IMR-90 (cell line): ENCODE data around the gene RNF148. TPM values are rescaled to one million over a fixed set of nuclear protein-coding genes. Genes with fewer than 3 reads are reported as not detected.

ENCODE experiments used
- ATAC-seq: fragments of 200-7000 bp; cut with Tn5 transposase; 2 replicates; pipeline ENCODE4 v1.9.1; 2020; ENCODE audit warnings: low read depth, mild to moderate bottlenecking, moderate library complexity
- BruUV-seq: library from RNA; stranded (reverse); fragments of 400-500 nt; replicated peaks from 2 replicates; lab custom pipeline; 2021; lab: Mats Ljungman, UMichigan
- CTCF ChIA-PET: fragments of 300-600 bp; formaldehyde crosslinking; extraction: SDS; loops from one replicate; lab custom pipeline; 2021; ENCODE audit warnings: antibody characterized with exemption; lab: Yijun Ruan, JAX
- POLR2A ChIA-PET: fragments of 300-600 bp; sonication (Branson Sonifier 250); formaldehyde crosslinking; loops from one replicate; lab custom pipeline; 2022; ENCODE audit warnings: antibody characterized with exemption; ENCODE audit not compliant: unreplicated experiment; lab: Charles Lee
- DNase-seq: peaks from one replicate; pipeline ENCODE4 v3.0.0; 2013
- H2AFZ ChIP-seq: replicated peaks from 2 replicates; pipeline ENCODE3; 2013; ENCODE audit warnings: low read length, mild to moderate bottlenecking; ENCODE audit not compliant: poor library complexity
- H2AK5ac ChIP-seq: 2 replicates; pipeline ENCODE4 v1.6.1; 2013; ENCODE audit warnings: low read depth, low read length, inconsistent platforms
- H2AK9ac ChIP-seq: replicated peaks from 2 replicates; pipeline ENCODE3; 2013; ENCODE audit warnings: mild to moderate bottlenecking, low read depth, low read length, moderate library complexity; ENCODE audit not compliant: poor library complexity
- H2BK120ac ChIP-seq: 2 replicates; pipeline ENCODE4 v1.6.1; 2013; ENCODE audit warnings: low read depth, low read length, inconsistent platforms
- H2BK15ac ChIP-seq: 3 replicates; pipeline ENCODE4 v1.6.1; 2013; ENCODE audit warnings: low read depth, low read length, inconsistent platforms
- H2BK20ac ChIP-seq: 2 replicates; pipeline ENCODE4 v1.6.1; 2013; ENCODE audit warnings: low read depth, mild to moderate bottlenecking, inconsistent platforms, low read length, moderate library complexity
- H2BK5ac ChIP-seq: 2 replicates; pipeline ENCODE4 v1.6.1; 2013; ENCODE audit warnings: mild to moderate bottlenecking, low read depth, low read length, inconsistent platforms; ENCODE audit not compliant: poor library complexity, severe bottlenecking
- H3K14ac ChIP-seq: replicated peaks from 2 replicates; pipeline ENCODE4 v1.6.1; 2013; ENCODE audit warnings: low read depth, low read length, inconsistent platforms
- H3K18ac ChIP-seq: 2 replicates; pipeline ENCODE4 v1.6.1; 2013; ENCODE audit warnings: low read depth, low read length, control low read depth
- H3K23ac ChIP-seq: 2 replicates; pipeline ENCODE4 v1.6.1; 2013; ENCODE audit warnings: low read depth, low read length, inconsistent platforms
- H3K27ac ChIP-seq: 2 replicates; pipeline ENCODE4 v1.5.1; 2013; ENCODE audit warnings: mild to moderate bottlenecking, control low read depth, low read length; ENCODE audit not compliant: insufficient read depth
- H3K27me3 ChIP-seq: 2 replicates; pipeline ENCODE4 v1.6.1; 2013; ENCODE audit warnings: low read length; ENCODE audit not compliant: control insufficient read depth, insufficient read depth
- H3K36me3 ChIP-seq: 2 replicates; pipeline ENCODE4 v1.6.1; 2013; ENCODE audit warnings: low read length, mixed read lengths; ENCODE audit not compliant: control insufficient read depth, insufficient read depth
- H3K4ac ChIP-seq: 2 replicates; pipeline ENCODE4 v1.6.1; 2013; ENCODE audit warnings: low read depth, low read length, inconsistent platforms
- H3K4me1 ChIP-seq: 2 replicates; pipeline ENCODE4 v1.6.1; 2013; ENCODE audit warnings: low read length, mixed read lengths; ENCODE audit not compliant: control insufficient read depth, insufficient read depth
- H3K4me2 ChIP-seq: 2 replicates; pipeline ENCODE4 v1.6.1; 2013; ENCODE audit warnings: low read depth, mild to moderate bottlenecking, control low read depth, low read length, moderate library complexity
- H3K4me3 ChIP-seq: 2 replicates; pipeline ENCODE4 v1.5.1; 2013; ENCODE audit warnings: low read depth, mild to moderate bottlenecking, control low read depth, low read length, moderate library complexity; ENCODE audit not compliant: insufficient read depth
- H3K56ac ChIP-seq: 2 replicates; pipeline ENCODE4 v1.6.1; 2013; ENCODE audit warnings: low read length, inconsistent platforms; ENCODE audit not compliant: insufficient read depth; ENCODE audit errors: extremely low read depth
- H3K79me1 ChIP-seq, 2 experiments: 2 replicates each; pipeline ENCODE4 v1.6.1; 2013; ENCODE audit warnings: low read length in 2 of 2, inconsistent platforms in 1 of 2, low read depth in 1 of 2
- H3K9ac ChIP-seq: 2 replicates; pipeline ENCODE4 v1.6.1; 2013; ENCODE audit warnings: low read depth, low read length, control low read depth
- H3K9me1 ChIP-seq: 2 replicates; pipeline ENCODE4 v1.6.1; 2013; ENCODE audit warnings: low read length, inconsistent platforms; ENCODE audit not compliant: insufficient read depth
- H3K9me3 ChIP-seq: 2 replicates; pipeline ENCODE4 v1.6.1; 2013; ENCODE audit warnings: low read length; ENCODE audit not compliant: control insufficient read depth, insufficient read depth
- H4K20me1 ChIP-seq: 2 replicates; pipeline ENCODE4 v1.6.1; 2013; ENCODE audit warnings: low read length, inconsistent platforms; ENCODE audit not compliant: insufficient read depth
- H4K5ac ChIP-seq: 2 replicates; pipeline ENCODE4 v1.6.1; 2013; ENCODE audit warnings: mild to moderate bottlenecking, low read depth, low read length, control low read depth
- H4K8ac ChIP-seq, 2 experiments: 2 replicates each; pipeline ENCODE4 v1.6.1; 2013; ENCODE audit warnings: low read depth in 2 of 2, low read length in 2 of 2, control low read depth in 1 of 2, inconsistent platforms in 1 of 2
- H4K91ac ChIP-seq: 2 replicates; pipeline ENCODE4 v1.6.1; 2013; ENCODE audit warnings: low read depth, low read length, inconsistent platforms; ENCODE audit not compliant: insufficient read depth
- BHLHE40 ChIP-seq: fragments of 150-350 bp; IDR thresholded peaks from 2 replicates; pipeline ENCODE4 v1.6.1; 2016; ENCODE audit warnings: mild to moderate bottlenecking, low read depth, low read length
- CEBPB ChIP-seq: IDR thresholded peaks from 2 replicates; pipeline ENCODE4 v1.6.1; 2012; ENCODE audit warnings: low read depth, low read length, improper control_type of control experiment
- CHD1 ChIP-seq: IDR thresholded peaks from 2 replicates; pipeline ENCODE4 v1.6.1; 2012; ENCODE audit warnings: low read depth, low read length, improper control_type of control experiment
- FOS ChIP-seq: fragments of 150-350 bp; IDR thresholded peaks from 2 replicates; pipeline ENCODE4 v1.6.1; 2016; ENCODE audit warnings: low read depth, low read length
- MAFK ChIP-seq: IDR thresholded peaks from 2 replicates; pipeline ENCODE4 v1.6.1; 2012; ENCODE audit warnings: low read depth, low read length, improper control_type of control experiment
- MAZ ChIP-seq: IDR thresholded peaks from 2 replicates; pipeline ENCODE4 v1.6.1; 2012; ENCODE audit warnings: low read depth, mild to moderate bottlenecking, low read length, improper control_type of control experiment, moderate library complexity, borderline replicate concordance
- MXI1 ChIP-seq: IDR thresholded peaks from 2 replicates; pipeline ENCODE4 v1.6.1; 2012; ENCODE audit warnings: low read depth, mild to moderate bottlenecking, low read length, moderate library complexity, borderline replicate concordance
- NFE2L2 ChIP-seq: fragments of 150-350 bp; IDR thresholded peaks from 2 replicates; pipeline ENCODE4 v1.6.1; 2016; ENCODE audit warnings: low read depth, mild to moderate bottlenecking, low read length
- POLR2A ChIP-seq: IDR thresholded peaks from 2 replicates; pipeline ENCODE4 v1.6.1; 2012; ENCODE audit warnings: mild to moderate bottlenecking, low read depth, low read length
- RAD21 ChIP-seq: IDR thresholded peaks from 2 replicates; pipeline ENCODE4 v1.6.1; 2012; ENCODE audit warnings: low read length, improper control_type of control experiment
- RCOR1 ChIP-seq: IDR thresholded peaks from 2 replicates; pipeline ENCODE4 v1.6.1; 2012; ENCODE audit warnings: mild to moderate bottlenecking, low read length, improper control_type of control experiment; ENCODE audit not compliant: insufficient replicate concordance
- RFX5 ChIP-seq: IDR thresholded peaks from 2 replicates; pipeline ENCODE4 v1.8.0; 2012; ENCODE audit warnings: low read depth, mild to moderate bottlenecking, low read length, moderate library complexity
- SMC3 ChIP-seq: fragments of 150-350 bp; IDR thresholded peaks from 2 replicates; pipeline ENCODE4 v1.6.1; 2016; ENCODE audit warnings: low read depth, mild to moderate bottlenecking, antibody characterized with exemption, low read length, moderate library complexity
- WGBS, 2 experiments: methylation state at CpG; one replicate each; pipeline versions ENCODE4 v1.1.5 to v1.1.7; 2013; ENCODE audit warnings: missing lambda C conversion rate in 2 of 2; ENCODE audit not compliant: insufficient read length in 1 of 2; ENCODE audit errors: extremely low coverage in 2 of 2; 5-methylcytosine and 5-hydroxymethylcytosine counted together
- dilution Hi-C: fragments of 300-500 bp; cut with HindIII; formaldehyde crosslinking; loops from one replicate; pipeline ENCODE4 v1.14.3; 2018; ENCODE audit warnings: low sequenced_read_pairs; ENCODE audit not compliant: unreplicated experiment
- in situ Hi-C: fragments of 300-500 bp; cut with MboI; formaldehyde crosslinking; loops from 3 replicates; pipeline ENCODE4 v1.14.3; 2019; ENCODE audit warnings: low sequenced_read_pairs, inconsistent platforms, mixed read lengths
- intact Hi-C: fragments of 100-400 bp; cut with micrococcal nuclease; formaldehyde crosslinking; loops from 2 replicates; pipeline ENCODE4 v1.10.0; 2022
- polyA plus RNA-seq, 3 experiments: library from polyadenylated mRNA; depleted of rRNA; stranded (reverse); fragments of >200 nt; gene quantifications; 2 replicates each; pipeline ENCODE4 v1.2.3, GENCODE V29; 2012; ENCODE audit warnings: low replicate concordance in 1 of 3
- total RNA-seq: library from RNA; depleted of rRNA; stranded (reverse); fragments of >200 nt; gene quantifications from 2 replicates; pipeline ENCODE4 v1.2.3, GENCODE V29; 2012
- TF ChIP-seq, protein P1 (sequence below): fragments of 150-350 bp; IDR thresholded peaks from 2 replicates; pipeline ENCODE4 v1.6.1; 2017; ENCODE audit warnings: mild to moderate bottlenecking, antibody characterized with exemption, low read length, low read depth
- TF ChIP-seq, protein P2 (sequence below): fragments of 150-350 bp; IDR thresholded peaks from 2 replicates; pipeline ENCODE4 v1.6.1; 2016; ENCODE audit warnings: low read depth, mild to moderate bottlenecking, low read length, moderate library complexity, borderline replicate concordance
- TF ChIP-seq, protein P3 (sequence below): conservative IDR thresholded peaks from 2 replicates; pipeline ENCODE4 v1.5.1; 2012; ENCODE audit warnings: mild to moderate bottlenecking, low read depth, low read length, improper control_type of control experiment

RNF148 gene
- total and polyA plus RNA-seq, 2 of the 4 experiments (the other 2 are of a cell fraction): not detected

- Histone ChIP-seq H3K9me3 (no peaks in the 10 kb centered on the region), H3K4me2 (no peak overlapping the region), H3K27me3 (no peaks in the 10 kb centered on the region), H2BK15ac (no peak overlapping the region), H4K5ac (no peak overlapping the region), H2AK9ac (no peak overlapping the region), H3K14ac (no peak overlapping the region), H2AFZ (no peak overlapping the region), H3K23ac (no peak overlapping the region), H3K36me3 (no peaks in the 10 kb centered on the region), H2BK20ac (no peak overlapping the region), H4K20me1 (no peaks in the 10 kb centered on the region), H2BK120ac (no peak overlapping the region), H3K9me1 (no peaks in the 10 kb centered on the region), H3K4ac (no peak overlapping the region), H4K91ac (no peak overlapping the region), H2BK5ac (no peak overlapping the region), H3K27ac (no peak overlapping the region), H3K79me1 (no peaks in the 10 kb centered on the region), H4K8ac (no peak overlapping the region), H3K9ac (no peak overlapping the region), H3K4me1 (no peaks in the 10 kb centered on the region), H3K56ac (no peak overlapping the region), H3K4me3 (no peak overlapping the region), H2AK5ac (no peak overlapping the region), H3K18ac (no peak overlapping the region)
- POLR2A ChIA-PET: no interaction called here
- BruUV-seq: no TSS peak
- dilution Hi-C loops: no loop called here
- in situ Hi-C loops: no loop called here
- CTCF ChIA-PET: no interaction called here
- DNase-seq (no peak), ATAC-seq (no peak)
- WGBS, 2 experiments: no CpG with 5 or more reads among the region's 2 CpGs
- TF ChIP-seq SMC3 (no peak), RCOR1 (no peak), MAFK (no peak), NFE2L2 (no peak), RFX5 (no peak), MXI1 (no peak), RAD21 (no peak), CHD1 (no peak), BHLHE40 (no peak), MAZ (no peak), POLR2A (no peak), FOS (no peak), CEBPB (no peak)
- TF ChIP-seq, protein P1, sequence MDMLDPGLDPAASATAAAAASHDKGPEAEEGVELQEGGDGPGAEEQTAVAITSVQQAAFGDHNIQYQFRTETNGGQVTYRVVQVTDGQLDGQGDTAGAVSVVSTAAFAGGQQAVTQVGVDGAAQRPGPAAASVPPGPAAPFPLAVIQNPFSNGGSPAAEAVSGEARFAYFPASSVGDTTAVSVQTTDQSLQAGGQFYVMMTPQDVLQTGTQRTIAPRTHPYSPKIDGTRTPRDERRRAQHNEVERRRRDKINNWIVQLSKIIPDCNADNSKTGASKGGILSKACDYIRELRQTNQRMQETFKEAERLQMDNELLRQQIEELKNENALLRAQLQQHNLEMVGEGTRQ: no peak
- TF ChIP-seq, protein P2, sequence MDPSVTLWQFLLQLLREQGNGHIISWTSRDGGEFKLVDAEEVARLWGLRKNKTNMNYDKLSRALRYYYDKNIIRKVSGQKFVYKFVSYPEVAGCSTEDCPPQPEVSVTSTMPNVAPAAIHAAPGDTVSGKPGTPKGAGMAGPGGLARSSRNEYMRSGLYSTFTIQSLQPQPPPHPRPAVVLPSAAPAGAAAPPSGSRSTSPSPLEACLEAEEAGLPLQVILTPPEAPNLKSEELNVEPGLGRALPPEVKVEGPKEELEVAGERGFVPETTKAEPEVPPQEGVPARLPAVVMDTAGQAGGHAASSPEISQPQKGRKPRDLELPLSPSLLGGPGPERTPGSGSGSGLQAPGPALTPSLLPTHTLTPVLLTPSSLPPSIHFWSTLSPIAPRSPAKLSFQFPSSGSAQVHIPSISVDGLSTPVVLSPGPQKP: no peak
- TF ChIP-seq, protein P3, sequence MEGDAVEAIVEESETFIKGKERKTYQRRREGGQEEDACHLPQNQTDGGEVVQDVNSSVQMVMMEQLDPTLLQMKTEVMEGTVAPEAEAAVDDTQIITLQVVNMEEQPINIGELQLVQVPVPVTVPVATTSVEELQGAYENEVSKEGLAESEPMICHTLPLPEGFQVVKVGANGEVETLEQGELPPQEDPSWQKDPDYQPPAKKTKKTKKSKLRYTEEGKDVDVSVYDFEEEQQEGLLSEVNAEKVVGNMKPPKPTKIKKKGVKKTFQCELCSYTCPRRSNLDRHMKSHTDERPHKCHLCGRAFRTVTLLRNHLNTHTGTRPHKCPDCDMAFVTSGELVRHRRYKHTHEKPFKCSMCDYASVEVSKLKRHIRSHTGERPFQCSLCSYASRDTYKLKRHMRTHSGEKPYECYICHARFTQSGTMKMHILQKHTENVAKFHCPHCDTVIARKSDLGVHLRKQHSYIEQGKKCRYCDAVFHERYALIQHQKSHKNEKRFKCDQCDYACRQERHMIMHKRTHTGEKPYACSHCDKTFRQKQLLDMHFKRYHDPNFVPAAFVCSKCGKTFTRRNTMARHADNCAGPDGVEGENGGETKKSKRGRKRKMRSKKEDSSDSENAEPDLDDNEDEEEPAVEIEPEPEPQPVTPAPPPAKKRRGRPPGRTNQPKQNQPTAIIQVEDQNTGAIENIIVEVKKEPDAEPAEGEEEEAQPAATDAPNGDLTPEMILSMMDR: no peak
- intact Hi-C loops: no loop called here
Observed at GRCh38 chr7:122658856-122659255, 43.9 kb downstream of the RNF148 start.
